ENCODE measurements around the gene ALDH1A1. TPM values are rescaled to one million over a fixed set of nuclear protein-coding genes. Genes with fewer than 3 reads are reported as not detected.
A peak's percentile ranks its signal among the peaks of the same experiment; 100 is the strongest.
"Not testable (repeated sequence)": the region's sequence is repeated elsewhere in the genome, so short reads cannot be mapped to it uniquely, and the experiment has no call there.

Gene ALDH1A1
- total and polyA plus RNA-seq, 4 donors, result 107 to 243 (median 177) TPM

- H3K27ac ChIP-seq (ENCODE audit: low read depth in 1 of 2, low read length in 2 of 2), result peak overlapping the region in 1 of 2 donors; percentile 50
- H3K4me3 ChIP-seq (ENCODE audit: low read length in 2 of 2), result no peak overlapping the region
- intact Hi-C loops (cut with DNase I), result loop anchor here (5.0 to 10.0 kb wide), 2 partner anchors 70 to 148 kb away; no protein-coding TSS in a partner anchor
- DNase-seq, result no peak
- no peaks in the 10 kb centered on the region for H3K27me3 ChIP-seq (ENCODE audit: control insufficient read depth in 1 of 2, insufficient read depth in 2 of 2, low read length in 1 of 2)
- no peaks in the 10 kb centered on the region for H3K4me1 ChIP-seq (ENCODE audit: control insufficient read depth in 1 of 2, insufficient read depth in 2 of 2, low read length in 2 of 2)
- ATAC-seq (ENCODE audit: low FRiP score), result no peak
- WGBS, 2 donors, result 79 to 83% methylated on average over 2 of the region's 2 CpGs
- no peaks in the 10 kb centered on the region for H3K9me3 ChIP-seq (ENCODE audit: control insufficient read depth, low read length)
- no peaks in the 10 kb centered on the region for H3K36me3 ChIP-seq (ENCODE audit: control insufficient read depth in 1 of 2, insufficient read depth in 2 of 2, low read length in 1 of 2)
Measured at GRCh38 chr9:72874344-72874743, 78.5 kb downstream of the ALDH1A1 start.

- no peak for DNase-seq
- Histone ChIP-seq H3K27me3 (ENCODE audit: control insufficient read depth in 1 of 2, insufficient read depth in 2 of 2, low read length in 1 of 2) (no peaks in the 10 kb centered on the region), H3K36me3 (ENCODE audit: control insufficient read depth in 1 of 2, insufficient read depth in 2 of 2, low read length in 1 of 2) (no peaks in the 10 kb centered on the region), H3K27ac (ENCODE audit: low read depth in 1 of 2, low read length in 2 of 2) (no peak overlapping the region), H3K4me3 (ENCODE audit: low read length in 2 of 2) (no peak overlapping the region), H3K9me3 (ENCODE audit: control insufficient read depth, low read length) (no peaks in the 10 kb centered on the region), H3K4me1 (ENCODE audit: control insufficient read depth in 1 of 2, insufficient read depth in 2 of 2, low read length in 2 of 2) (no peaks in the 10 kb centered on the region)
- 4% methylated on average over 1 of the region's 1 CpG for WGBS, 2 donors
- peak; percentile 20 for ATAC-seq (ENCODE audit: low FRiP score)
- intact Hi-C loops (cut with DNase I), result loop anchor here (5.0 to 10.0 kb wide), 2 partner anchors 71 to 149 kb away; no protein-coding TSS in a partner anchor
Measured at GRCh38 chr9:72873456-72873855, 79.4 kb downstream of the ALDH1A1 start.

- intact Hi-C loops (cut with DNase I), result loop anchor here (5.0 to 10.0 kb wide), 2 partner anchors 72 to 150 kb away; no protein-coding TSS in a partner anchor
- WGBS, 2 donors, result 27 to 48% methylated on average over 2 of the region's 2 CpGs
- H3K9me3 ChIP-seq (ENCODE audit: control insufficient read depth, low read length), result no peaks in the 10 kb centered on the region
Measured at GRCh38 chr9:72872718-72873117, 80.1 kb downstream of the ALDH1A1 start.

GRCh38 chr9:72871685-72872084 lies 81.2 kb downstream of the ALDH1A1 start:
- 29% methylated on average over 3 of the region's 3 CpGs for WGBS, 2 donors
- no peaks in the 10 kb centered on the region for H3K9me3 ChIP-seq (ENCODE audit: control insufficient read depth, low read length)
- no peak for DNase-seq
- no peaks in the 10 kb centered on the region for H3K4me1 ChIP-seq (ENCODE audit: control insufficient read depth in 1 of 2, insufficient read depth in 2 of 2, low read length in 2 of 2)
- no peak for ATAC-seq (ENCODE audit: low FRiP score)
- H3K4me3 ChIP-seq (ENCODE audit: low read length in 2 of 2), result no peak overlapping the region
- H3K27me3 ChIP-seq (ENCODE audit: control insufficient read depth in 1 of 2, insufficient read depth in 2 of 2, low read length in 1 of 2), result no peaks in the 10 kb centered on the region
- intact Hi-C loops (cut with DNase I), result loop anchor here (5.0 to 10.0 kb wide), 2 partner anchors 73 to 151 kb away; no protein-coding TSS in a partner anchor
- H3K27ac ChIP-seq (ENCODE audit: low read depth in 1 of 2, low read length in 2 of 2), result no peak overlapping the region
- no peaks in the 10 kb centered on the region for H3K36me3 ChIP-seq (ENCODE audit: control insufficient read depth in 1 of 2, insufficient read depth in 2 of 2, low read length in 1 of 2)

More at GRCh38 chr9:72872718-72873117, 80.1 kb downstream of the ALDH1A1 start:
- H3K4me3 ChIP-seq (ENCODE audit: low read length in 2 of 2), result no peak overlapping the region
- DNase-seq, result no peak
- no peak for ATAC-seq (ENCODE audit: low FRiP score)
- no peaks in the 10 kb centered on the region for H3K4me1 ChIP-seq (ENCODE audit: control insufficient read depth in 1 of 2, insufficient read depth in 2 of 2, low read length in 2 of 2)
- no peaks in the 10 kb centered on the region for H3K36me3 ChIP-seq (ENCODE audit: control insufficient read depth in 1 of 2, insufficient read depth in 2 of 2, low read length in 1 of 2)
- no peaks in the 10 kb centered on the region for H3K27me3 ChIP-seq (ENCODE audit: control insufficient read depth in 1 of 2, insufficient read depth in 2 of 2, low read length in 1 of 2)
- no peak overlapping the region for H3K27ac ChIP-seq (ENCODE audit: low read depth in 1 of 2, low read length in 2 of 2)

- DNase-seq (no peak), ATAC-seq (ENCODE audit: low FRiP score) (no peak)
- Histone ChIP-seq H3K4me1 (ENCODE audit: control insufficient read depth in 1 of 2, insufficient read depth in 2 of 2, low read length in 2 of 2) (no peaks in the 10 kb centered on the region), H3K36me3 (ENCODE audit: control insufficient read depth in 1 of 2, insufficient read depth in 2 of 2, low read length in 1 of 2) (no peaks in the 10 kb centered on the region), H3K4me3 (ENCODE audit: low read length in 2 of 2) (no peak overlapping the region), H3K27me3 (ENCODE audit: control insufficient read depth in 1 of 2, insufficient read depth in 2 of 2, low read length in 1 of 2) (no peaks in the 10 kb centered on the region), H3K27ac (ENCODE audit: low read depth in 1 of 2, low read length in 2 of 2) (no peak overlapping the region), H3K9me3 (ENCODE audit: control insufficient read depth, low read length) (no peaks in the 10 kb centered on the region)
- intact Hi-C loops (cut with DNase I), result no loop called here
- WGBS, 2 donors, result 95 to 97% methylated on average over 1 of the region's 1 CpG
Measured at GRCh38 chr9:72864327-72864726, 88.5 kb downstream of the ALDH1A1 start.

GRCh38 chr9:72863456-72864094 lies 89.3 kb downstream of the ALDH1A1 start:
- Histone ChIP-seq H3K27ac (ENCODE audit: low read depth in 1 of 2, low read length in 2 of 2) (no peak overlapping the region), H3K4me3 (ENCODE audit: low read length in 2 of 2) (no peak overlapping the region), H3K4me1 (ENCODE audit: control insufficient read depth in 1 of 2, insufficient read depth in 2 of 2, low read length in 2 of 2) (peaks cover 0 to under 1% of the 10 kb centered on the region in 2 donors), H3K9me3 (ENCODE audit: control insufficient read depth, low read length) (no peaks in the 10 kb centered on the region), H3K27me3 (ENCODE audit: control insufficient read depth in 1 of 2, insufficient read depth in 2 of 2, low read length in 1 of 2) (no peaks in the 10 kb centered on the region), H3K36me3 (ENCODE audit: control insufficient read depth in 1 of 2, insufficient read depth in 2 of 2, low read length in 1 of 2) (no peaks in the 10 kb centered on the region)
- no peak for DNase-seq
- no peak for ATAC-seq (ENCODE audit: low FRiP score)
- 12 to 22% methylated on average over 4 of the region's 4 CpGs for WGBS, 2 donors
- intact Hi-C loops (cut with DNase I), result no loop called here

- intact Hi-C loops (cut with DNase I); DNase-seq; H3K36me3 ChIP-seq (ENCODE audit: control insufficient read depth in 1 of 2, insufficient read depth in 2 of 2, low read length in 1 of 2); H3K9me3 ChIP-seq (ENCODE audit: control insufficient read depth, low read length); H3K4me3 ChIP-seq (ENCODE audit: low read length in 2 of 2); H3K27me3 ChIP-seq (ENCODE audit: control insufficient read depth in 1 of 2, insufficient read depth in 2 of 2, low read length in 1 of 2); H3K4me1 ChIP-seq (ENCODE audit: control insufficient read depth in 1 of 2, insufficient read depth in 2 of 2, low read length in 2 of 2); H3K27ac ChIP-seq (ENCODE audit: low read depth in 1 of 2, low read length in 2 of 2); ATAC-seq (ENCODE audit: low FRiP score): not testable (repeated sequence)
- WGBS, 2 donors, result 89 to 91% methylated on average over 7 of the region's 7 CpGs
Measured at GRCh38 chr9:72862788-72863187, 90.1 kb downstream of the ALDH1A1 start.

- no peak overlapping the region for H3K4me3 ChIP-seq (ENCODE audit: low read length in 2 of 2)
- H3K4me1 ChIP-seq (ENCODE audit: control insufficient read depth in 1 of 2, insufficient read depth in 2 of 2, low read length in 2 of 2), result peaks cover 2 to 11% of the 10 kb centered on the region in 2 donors
- H3K27ac ChIP-seq (ENCODE audit: low read depth in 1 of 2, low read length in 2 of 2), result no peak overlapping the region
- ATAC-seq (ENCODE audit: low FRiP score) (peak; percentile 75), DNase-seq (peak in 1 of 2 donors; percentile 48)
- intact Hi-C loops (cut with DNase I), result loop anchor here (5.0 to 10.0 kb wide), 2 partner anchors 164 to 326 kb away; no protein-coding TSS in a partner anchor
- no peaks in the 10 kb centered on the region for H3K9me3 ChIP-seq (ENCODE audit: control insufficient read depth, low read length)
- no peaks in the 10 kb centered on the region for H3K36me3 ChIP-seq (ENCODE audit: control insufficient read depth in 1 of 2, insufficient read depth in 2 of 2, low read length in 1 of 2)
- H3K27me3 ChIP-seq (ENCODE audit: control insufficient read depth in 1 of 2, insufficient read depth in 2 of 2, low read length in 1 of 2), result no peaks in the 10 kb centered on the region
- 8 to 17% methylated on average over 5 of the region's 5 CpGs for WGBS, 2 donors
Measured at GRCh38 chr9:72858089-72858912, 94.6 kb downstream of the ALDH1A1 start.
